B cell (primary cell): ENCODE measurements around the gene FAM107B. TPM values are rescaled to one million over a fixed set of nuclear protein-coding genes. Genes with fewer than 3 reads are reported as not detected.

ENCODE experiments used
- ATAC-seq: fragments of 200-7000 bp; cut with Tn5 transposase; one replicate; pipeline ENCODE4 v1.10.0; 2021; ENCODE audit warnings: low read depth, mild to moderate bottlenecking, moderate number of reproducible peaks, moderate library complexity
- CTCF ChIA-PET: fragments of 350-600 bp; sonication (Branson Sonifier 250); formaldehyde crosslinking; loops from one replicate; lab custom pipeline; 2021; ENCODE audit warnings: antibody characterized with exemption, inconsistent platforms; lab: Charles Lee
- POLR2A ChIA-PET: fragments of 350-600 bp; sonication (Branson Sonifier 250); formaldehyde crosslinking; loops from one replicate; lab custom pipeline; 2021; ENCODE audit warnings: antibody characterized with exemption; lab: Charles Lee
- DNase-seq: peaks from one replicate; pipeline ENCODE4 v3.0.0; 2013
- H2AFZ ChIP-seq: 2 replicates; pipeline ENCODE4 v1.6.1; 2012; ENCODE audit warnings: mild to moderate bottlenecking, low read depth, low read length; ENCODE audit not compliant: insufficient read depth, poor library complexity, severe bottlenecking
- H3K27ac ChIP-seq, 2 donors: 1 replicate in 1 of 2; 2 replicates in 1 of 2; pipeline ENCODE4 v1.5.1; 2012 to 2013; ENCODE audit warnings: low read length in 2 of 2, mild to moderate bottlenecking in 2 of 2, moderate library complexity in 1 of 2
- H3K27me3 ChIP-seq, 4 experiments: fragments of 200-600 bp in 1 of 4; sonication (generic) in 1 of 4; replicated peaks in 1 of 4; 1 replicate in 2 of 4; 2 replicates in 2 of 4; pipeline versions ENCODE4 v1.6.1 to v1.7.0; 2013 to 2016; ENCODE audit warnings: low read length in 3 of 4, mild to moderate bottlenecking in 2 of 4, mixed read lengths in 1 of 4, moderate library complexity in 1 of 4; ENCODE audit not compliant: insufficient read depth in 4 of 4, control insufficient read depth in 3 of 4; ENCODE audit errors: control extremely low read depth in 1 of 4
- H3K36me3 ChIP-seq, 2 experiments: replicated peaks in 1 of 2; 1 replicate in 1 of 2; 2 replicates in 1 of 2; pipeline versions ENCODE4 v1.6.1 to v1.7.1; 2013; ENCODE audit warnings: low read length in 1 of 2; ENCODE audit not compliant: insufficient read depth in 2 of 2, control insufficient read depth in 1 of 2; ENCODE audit errors: control extremely low read depth in 1 of 2, extremely low read depth in 1 of 2
- H3K4me1 ChIP-seq, 2 donors: fragments of 200-600 bp in 1 of 2; sonication (generic) in 1 of 2; 1 replicate in 1 of 2; 2 replicates in 1 of 2; pipeline versions ENCODE4 v1.5.1 to v1.6.1; 2013 to 2017; ENCODE audit warnings: low read length in 2 of 2; ENCODE audit not compliant: control insufficient read depth in 2 of 2, insufficient read depth in 2 of 2
- H3K4me2 ChIP-seq: replicated peaks from 2 replicates; pipeline ENCODE3; 2012; ENCODE audit warnings: mild to moderate bottlenecking, low read depth, low read length; ENCODE audit not compliant: poor library complexity, severe bottlenecking
- H3K4me3 ChIP-seq, 5 experiments: fragments of 200-600 bp in 1 of 5; sonication (generic) in 1 of 5; 1 replicate in 3 of 5; 2 replicates in 2 of 5; pipeline versions ENCODE4 v1.5.1 to v1.7.0; 2011 to 2016; ENCODE audit warnings: low read length in 4 of 5, mild to moderate bottlenecking in 4 of 5, low read depth in 2 of 5, control low read depth in 1 of 5, moderate library complexity in 1 of 5; ENCODE audit not compliant: insufficient read depth in 1 of 5; ENCODE audit errors: control extremely low read depth in 1 of 5, extremely low read depth in 1 of 5
- H3K79me2 ChIP-seq: fragments of 200-600 bp; sonication (generic); one replicate; pipeline ENCODE4 v1.6.0; 2016; ENCODE audit warnings: low read length; ENCODE audit not compliant: control insufficient read depth, insufficient read depth
- H3K9ac ChIP-seq: fragments of 200-600 bp; sonication (generic); 2 replicates; pipeline ENCODE4 v1.6.1; 2017; ENCODE audit warnings: mild to moderate bottlenecking, low read length, moderate library complexity
- H3K9me3 ChIP-seq, 3 donors: one replicate each; pipeline versions ENCODE4 v1.6.1 to v1.7.1; 2013; ENCODE audit warnings: low read length in 2 of 3; ENCODE audit not compliant: control insufficient read depth in 2 of 3, insufficient read depth in 1 of 3; ENCODE audit errors: control extremely low read depth in 1 of 3
- H4K20me1 ChIP-seq: 2 replicates; pipeline ENCODE4 v1.6.0; 2012; ENCODE audit warnings: mild to moderate bottlenecking, low read length; ENCODE audit not compliant: insufficient read depth, control insufficient read depth, poor library complexity, severe bottlenecking
- H3K27ac Mint-ChIP-seq: one replicate; pipeline ENCODE4 v1.8.0; 2021; ENCODE audit warnings: mixed read lengths
- H3K27me3 Mint-ChIP-seq: one replicate; pipeline ENCODE4 v1.8.0; 2021; ENCODE audit warnings: mixed read lengths
- H3K4me1 Mint-ChIP-seq: one replicate; pipeline ENCODE4 v1.8.0; 2021; ENCODE audit warnings: mixed read lengths
- H3K4me3 Mint-ChIP-seq: one replicate; pipeline ENCODE4 v1.8.0; 2021; ENCODE audit warnings: mixed read lengths
- H3K9me3 Mint-ChIP-seq: one replicate; pipeline ENCODE4 v1.8.0; 2022; ENCODE audit warnings: mixed read lengths; ENCODE audit not compliant: insufficient read depth
- EZH2 ChIP-seq: IDR thresholded peaks from 2 replicates; pipeline ENCODE4 v1.6.1; 2012; ENCODE audit warnings: borderline replicate concordance, low read depth, mild to moderate bottlenecking, moderate library complexity, low read length; ENCODE audit not compliant: insufficient read depth, poor library complexity, severe bottlenecking
- whole genome bisulfite sequencing: methylation state at CpG from one replicate; pipeline ENCODE4 v1.1.5; 2013; ENCODE audit warnings: missing lambda C conversion rate; ENCODE audit not compliant: insufficient coverage; 5-methylcytosine and 5-hydroxymethylcytosine counted together
- intact Hi-C: fragments of 100-400 bp; cut with micrococcal nuclease; formaldehyde crosslinking; loops from one replicate; pipeline ENCODE4 v1.10.0; 2022
- polyA plus RNA-seq: library from polyadenylated mRNA; depleted of rRNA; stranded (reverse); fragments of >200 nt; gene quantifications from 2 replicates; pipeline ENCODE4 v1.2.3, GENCODE V29; 2012
- total RNA-seq, 2 donors: library from RNA; stranded (reverse); fragments of 120-200 nt in 1 of 2; gene quantifications; 1 replicate in 1 of 2; 2 replicates in 1 of 2; pipeline versions ENCODE4 v1.2.3 to v1.2.4, GENCODE V29; 2013 to 2022
- TF ChIP-seq, protein P1 (sequence below): fragments of 200-600 bp; IDR thresholded peaks from one replicate; pipeline ENCODE4 v1.8.0; 2022; ENCODE audit warnings: antibody characterized with exemption, mild to moderate bottlenecking

Gene FAM107B
- total and polyA plus RNA-seq, 2 donors (not counting 1 experiment from before 2014, with no cell fraction given), result 31.9 to 318 TPM

DNA sequence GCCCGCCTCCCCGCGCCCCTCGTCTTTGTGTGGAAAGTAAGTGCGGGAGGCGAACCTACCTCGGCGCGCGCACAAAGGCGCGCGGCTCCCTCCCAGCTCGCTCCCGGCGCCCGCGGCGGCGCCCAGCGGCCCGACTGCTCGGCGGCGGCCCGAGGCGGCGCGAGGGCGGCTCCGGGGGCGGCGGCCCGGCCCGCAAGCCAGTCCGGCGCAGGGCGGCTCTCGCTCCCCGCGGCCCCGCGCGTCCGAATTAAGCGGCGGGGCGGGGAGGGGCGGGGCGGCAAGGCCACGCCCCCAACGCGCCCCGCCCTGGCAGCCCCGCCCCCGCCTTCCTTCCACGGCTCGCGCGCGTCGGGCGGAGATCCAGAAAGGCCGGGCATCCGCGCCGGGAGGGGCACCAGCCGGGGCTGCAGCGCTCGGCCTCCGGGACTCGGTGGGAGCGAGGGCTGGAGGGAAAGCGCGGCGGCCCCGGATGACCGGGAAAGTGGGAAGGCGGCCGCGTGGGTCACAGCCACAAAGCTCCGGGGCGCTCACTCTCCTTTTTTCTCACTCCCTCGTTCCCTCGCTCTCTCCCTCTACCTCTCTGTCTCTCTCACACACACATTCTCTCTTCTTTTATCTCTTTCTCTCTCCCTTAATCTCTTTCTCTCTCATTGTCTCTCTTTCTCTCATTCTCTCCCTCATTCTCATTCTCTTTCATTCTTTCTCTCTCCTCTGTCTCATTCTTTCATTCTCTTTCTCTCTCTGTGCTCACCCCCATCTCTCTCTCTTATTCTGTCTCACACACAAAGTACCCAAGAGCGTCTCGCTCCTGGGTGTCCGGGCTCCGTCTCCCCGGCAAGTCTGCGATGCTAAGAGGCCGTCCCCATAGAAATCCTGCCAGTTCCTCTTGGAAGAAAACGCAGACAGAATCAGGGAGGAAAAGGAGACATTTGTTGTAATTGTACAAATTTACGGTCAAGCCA lies 170.2 kb downstream of the FAM107B start:
- Histone ChIP-seq H3K9me3 (no peaks in the 10 kb centered on the region), H3K4me1 (peaks cover 53 to 62% of the 10 kb centered on the region in 2 donors), H4K20me1 (peaks cover 26% of the 10 kb centered on the region), H3K36me3 (peaks cover 1 to 22% of the 10 kb centered on the region in 2 experiments), H2AFZ (peak overlapping the region; percentile 65), H3K27ac (peak overlapping the region; percentile 54 to 61), H3K4me2 (peak overlapping the region; percentile 85), H3K9ac (peak overlapping the region; percentile 53), H3K27me3 (no peaks in the 10 kb centered on the region), H3K4me3 (peak overlapping the region; percentile 58 to 85 (median 70)), H3K79me2 (peaks cover 43% of the 10 kb centered on the region)
- intact Hi-C loops, result loop anchor here (1.0 to 2.0 kb wide), 2 partner anchors 55 to 564 kb away; partner anchors contain the start of gene NMT2
- no peaks in the 10 kb centered on the region for H3K27me3 Mint-ChIP-seq
- ATAC-seq (peak; percentile 68), DNase-seq (peak; percentile 84)
- ChIA-PET POLR2A (interaction anchor here (0.6 to 1.8 kb wide), 5 partner anchors 9 to 138 kb away, joined by 3 to 6 read pairs (median 4); no protein-coding TSS in a partner anchor), CTCF (interaction anchor here (0.8 to 1.7 kb wide), 2 partner anchors 98 to 219 kb away, joined by 3 to 5 read pairs; no protein-coding TSS in a partner anchor)
- H3K9me3 Mint-ChIP-seq, result no peaks in the 10 kb centered on the region
- TF ChIP-seq, protein P1, sequence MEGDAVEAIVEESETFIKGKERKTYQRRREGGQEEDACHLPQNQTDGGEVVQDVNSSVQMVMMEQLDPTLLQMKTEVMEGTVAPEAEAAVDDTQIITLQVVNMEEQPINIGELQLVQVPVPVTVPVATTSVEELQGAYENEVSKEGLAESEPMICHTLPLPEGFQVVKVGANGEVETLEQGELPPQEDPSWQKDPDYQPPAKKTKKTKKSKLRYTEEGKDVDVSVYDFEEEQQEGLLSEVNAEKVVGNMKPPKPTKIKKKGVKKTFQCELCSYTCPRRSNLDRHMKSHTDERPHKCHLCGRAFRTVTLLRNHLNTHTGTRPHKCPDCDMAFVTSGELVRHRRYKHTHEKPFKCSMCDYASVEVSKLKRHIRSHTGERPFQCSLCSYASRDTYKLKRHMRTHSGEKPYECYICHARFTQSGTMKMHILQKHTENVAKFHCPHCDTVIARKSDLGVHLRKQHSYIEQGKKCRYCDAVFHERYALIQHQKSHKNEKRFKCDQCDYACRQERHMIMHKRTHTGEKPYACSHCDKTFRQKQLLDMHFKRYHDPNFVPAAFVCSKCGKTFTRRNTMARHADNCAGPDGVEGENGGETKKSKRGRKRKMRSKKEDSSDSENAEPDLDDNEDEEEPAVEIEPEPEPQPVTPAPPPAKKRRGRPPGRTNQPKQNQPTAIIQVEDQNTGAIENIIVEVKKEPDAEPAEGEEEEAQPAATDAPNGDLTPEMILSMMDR, result peak; percentile 16
- TF ChIP-seq EZH2, result no peak
- H3K27ac Mint-ChIP-seq, result peak overlapping the region; percentile 78
- 1% methylated on average over 89 of the region's 94 CpGs for WGBS
- H3K4me1 Mint-ChIP-seq, result peaks cover 75% of the 10 kb centered on the region
- peak overlapping the region; percentile 86 for H3K4me3 Mint-ChIP-seq
